Activated CD4-positive, alpha-beta T cell treated with anti-CD3 and anti-CD28 coated beads, Interleukin-2, amount 50 U/mL, for 48 hours (primary cell): ENCODE data around the gene PRKN.

Source experiments
- DNase-seq, 2 experiments: peaks; one replicate each; pipeline ENCODE4 v3.0.0-alpha.2; 2020

The PRKN gene

GRCh38 chr6:162157167-162157870 is 570.2 kb downstream of the PRKN start:
- no peak for DNase-seq

- no peak for DNase-seq
These were observed 571.4 kb downstream of the PRKN start for GRCh38 chr6:162156146-162156545.

- DNase-seq: no peak
These were observed 572.6 kb downstream of the PRKN start for GRCh38 chr6:162154930-162155329.

- DNase-seq: no peak
These were observed 573.6 kb downstream of the PRKN start for GRCh38 chr6:162154001-162154400.

GRCh38 chr6:162153120-162153519 is 574.4 kb downstream of the PRKN start:
- no peak for DNase-seq

GRCh38 chr6:162151021-162151665 is 576.4 kb downstream of the PRKN start:
- DNase-seq: no peak

GRCh38 chr6:162150295-162150694 is 577.3 kb downstream of the PRKN start:
- DNase-seq: no peak

- DNase-seq: no peak
These were observed 577.8 kb downstream of the PRKN start for GRCh38 chr6:162149786-162150185.

GRCh38 chr6:162147805-162148204 is 579.8 kb downstream of the PRKN start:
- no peak for DNase-seq

GRCh38 chr6:162147281-162147680 is 580.3 kb downstream of the PRKN start:
- no peak for DNase-seq

GRCh38 chr6:162140251-162140852 is 587.2 kb downstream of the PRKN start:
- DNase-seq: no peak

- no peak for DNase-seq
These were observed 601.9 kb downstream of the PRKN start for GRCh38 chr6:162125659-162126058.

GRCh38 chr6:162124710-162125435 is 602.7 kb downstream of the PRKN start:
- DNase-seq: no peak

GRCh38 chr6:162123797-162124196 is 603.8 kb downstream of the PRKN start:
- DNase-seq: no peak

GRCh38 chr6:162119341-162119740 is 608.2 kb downstream of the PRKN start:
- DNase-seq: no peak

GRCh38 chr6:162118706-162119105 is 608.9 kb downstream of the PRKN start:
- DNase-seq: no peak

- DNase-seq: no peak
These were observed 610.6 kb downstream of the PRKN start for GRCh38 chr6:162116902-162117525.

- no peak for DNase-seq
These were observed 618.0 kb downstream of the PRKN start for GRCh38 chr6:162109480-162110050.

GRCh38 chr6:162108041-162108440 is 619.5 kb downstream of the PRKN start:
- DNase-seq: no peak

GRCh38 chr6:162100096-162100495 is 627.5 kb downstream of the PRKN start:
- DNase-seq: no peak

- DNase-seq: peak; percentile 21 to 47
These were observed 627.9 kb downstream of the PRKN start for GRCh38 chr6:162099685-162100084.

GRCh38 chr6:162092816-162093502 is 634.6 kb downstream of the PRKN start:
- DNase-seq: no peak
